ENCODE data around the gene SLC2A5.
A peak's percentile ranks its signal among the peaks of the same experiment; 100 is the strongest.
"Not testable (repeated sequence)": the region's sequence is repeated elsewhere in the genome, so short reads cannot be mapped to it uniquely, and the experiment has no call there.

SLC2A5 gene
- total RNA-seq = 0 to 0.22 (median 0.04) reads per million in 3 experiments

- DNase-seq = no peak
These were observed at the start of gene SLC2A5 for GRCh38 chr1:9069326-9070100. SLC2A5 (minus strand) TSS chr1:9069635; CDS start chr1:9069536, 99 bp downstream.

- DNase-seq = no peak
These were observed 48.8 kb upstream of the SLC2A5 start for GRCh38 chr1:9118186-9118585.

GRCh38 chr1:9115351-9116205 lies 46.1 kb upstream of the SLC2A5 start:
- DNase-seq = no peak

DNA sequence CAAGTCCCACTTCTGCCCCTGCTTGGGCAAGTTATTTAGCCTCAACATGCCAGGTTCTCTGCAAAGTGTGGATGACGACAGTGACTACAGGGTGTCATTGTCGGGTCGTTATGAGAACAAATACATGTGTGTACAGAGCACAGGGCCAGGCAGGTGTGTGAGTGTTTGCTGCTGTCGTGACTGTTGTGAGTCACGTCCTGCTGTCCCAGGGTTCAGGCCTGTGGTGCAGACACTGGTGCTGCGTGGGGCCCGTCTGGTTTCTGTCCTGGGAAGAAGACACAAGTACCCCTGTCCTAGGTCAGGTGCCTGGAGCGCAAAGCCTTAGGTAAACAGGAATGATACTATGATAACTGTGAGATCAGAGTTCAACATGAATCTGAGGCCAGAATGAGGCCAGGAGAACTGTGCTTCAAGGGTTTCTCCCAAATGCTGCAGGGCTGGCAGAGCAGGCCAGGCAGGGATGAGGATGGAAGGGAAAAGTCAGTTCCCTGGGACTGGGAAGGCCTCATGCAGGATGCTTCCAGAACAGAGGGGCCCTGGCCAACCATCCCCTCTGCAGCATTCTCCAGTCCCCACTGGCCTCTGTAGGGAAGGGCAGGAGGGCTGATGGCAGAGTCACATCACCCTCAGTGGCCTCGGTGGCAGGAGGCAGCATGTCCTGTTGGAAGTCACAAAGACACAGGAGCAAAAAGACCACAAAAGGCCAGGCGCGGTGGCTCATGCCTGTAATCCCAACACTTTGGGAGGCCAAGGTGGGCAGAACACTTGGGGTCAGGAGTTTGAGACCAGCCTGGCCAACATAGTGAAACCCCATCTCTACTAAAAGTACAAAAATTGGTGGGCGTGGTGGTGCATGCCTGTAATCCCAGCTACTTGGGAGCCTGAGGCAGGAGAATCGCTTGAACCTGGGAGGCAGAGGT lies 43.8 kb upstream of the SLC2A5 start:
- no peak for DNase-seq

GRCh38 chr1:9111957-9112356 lies 42.5 kb upstream of the SLC2A5 start:
- DNase-seq = no peak

GRCh38 chr1:9111357-9111691 lies 41.9 kb upstream of the SLC2A5 start:
- DNase-seq = no peak

DNA sequence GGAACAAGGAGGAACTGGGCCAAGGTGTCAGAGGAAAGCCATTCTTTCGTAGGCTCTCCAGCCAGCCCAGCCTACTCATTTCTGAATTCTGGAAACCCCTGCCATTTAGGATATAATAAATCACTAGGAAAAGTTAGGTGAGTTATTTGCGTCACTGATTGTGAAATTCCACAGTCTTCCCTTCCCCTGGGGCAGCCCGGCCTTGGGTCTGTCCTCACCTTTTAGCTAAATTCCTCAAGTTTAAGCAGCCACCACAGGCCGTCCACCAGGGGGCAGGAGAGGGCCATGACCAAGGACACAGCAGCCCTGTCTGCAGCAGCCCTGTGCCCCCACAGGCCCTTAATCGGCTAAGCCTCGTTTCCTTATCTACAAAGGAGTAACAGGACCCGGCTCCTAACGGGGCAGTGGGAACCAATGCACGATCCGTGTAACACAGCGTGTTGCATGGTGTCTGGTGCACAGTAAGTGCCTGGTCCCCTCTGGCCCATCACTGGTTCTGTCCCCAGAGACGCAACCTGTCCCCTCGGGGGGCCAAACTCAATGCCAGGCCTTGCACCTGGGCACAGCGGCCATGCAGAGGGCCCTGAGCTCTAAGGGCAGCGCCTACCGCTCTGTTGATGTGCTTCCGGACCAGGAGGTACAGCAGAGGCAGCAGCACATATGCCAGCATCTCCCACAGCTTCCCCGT lies 41.4 kb upstream of the SLC2A5 start:
- DNase-seq = peak; percentile 69

DNA sequence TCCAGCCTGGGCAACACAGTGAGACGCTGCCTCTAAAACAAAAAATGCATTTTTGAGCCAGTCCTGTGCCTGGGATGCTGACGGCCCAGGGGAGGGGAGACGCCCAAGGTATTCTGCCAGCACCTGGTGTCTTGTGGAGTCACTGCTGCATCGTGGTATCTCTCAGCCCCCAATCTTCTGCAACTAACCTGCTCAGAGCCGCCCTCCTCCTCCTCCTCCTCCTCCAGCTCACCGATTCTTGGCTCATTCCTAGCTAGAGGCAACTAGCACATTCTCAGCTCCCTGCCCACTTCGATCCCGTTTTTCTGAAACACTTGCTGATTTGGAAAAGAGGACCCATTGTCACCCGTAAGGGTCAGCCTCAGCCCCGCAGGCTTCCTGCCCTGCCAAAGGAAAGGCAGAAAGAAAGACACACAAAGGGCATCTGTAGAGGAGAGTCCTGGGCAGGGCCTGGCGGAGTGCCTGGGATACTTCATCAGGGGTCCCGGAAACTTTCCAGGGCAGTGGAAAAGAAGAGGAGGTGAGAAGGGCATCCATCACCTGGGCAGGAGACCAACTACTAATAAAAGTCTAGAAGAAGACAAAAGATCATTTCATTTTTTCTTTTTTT lies 38.7 kb upstream of the SLC2A5 start:
- DNase-seq = no peak

GRCh38 chr1:9107136-9107535 lies 37.7 kb upstream of the SLC2A5 start:
- no peak for DNase-seq

GRCh38 chr1:9106286-9106685 lies 36.9 kb upstream of the SLC2A5 start:
- no peak for DNase-seq

GRCh38 chr1:9105336-9105867 lies 36.0 kb upstream of the SLC2A5 start:
- DNase-seq = no peak

DNA sequence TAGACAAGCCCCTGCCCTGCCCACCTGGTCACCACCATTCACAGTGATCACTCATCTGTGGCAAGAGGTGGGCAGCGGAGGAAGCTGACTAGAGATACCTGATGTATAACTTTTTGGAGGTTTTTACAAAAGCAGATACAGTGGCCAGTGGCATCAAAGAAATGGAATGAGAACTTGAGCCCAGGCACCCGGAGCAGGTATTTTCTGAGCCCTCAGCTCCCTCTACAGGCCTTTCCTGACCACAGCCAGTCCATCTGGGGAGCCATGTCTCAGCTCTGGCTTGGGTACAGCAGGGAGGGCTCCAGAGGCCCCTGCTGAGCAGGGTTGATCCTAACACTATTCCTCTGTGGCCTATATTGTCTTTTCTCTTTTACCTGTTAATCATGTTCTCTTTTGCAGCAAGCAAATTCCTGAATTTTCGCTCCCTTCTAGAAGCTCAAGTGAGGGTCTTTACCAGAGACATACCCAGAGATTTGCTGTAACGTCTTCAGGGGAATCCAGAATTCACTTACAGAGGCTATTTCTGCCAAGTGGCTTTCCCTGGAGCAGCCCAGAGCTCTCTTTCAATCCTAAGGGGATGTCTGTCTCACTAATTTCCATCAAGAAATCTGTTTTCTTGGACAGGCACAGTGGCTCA lies 32.2 kb upstream of the SLC2A5 start:
- DNase-seq = no peak

- no peak for DNase-seq
These were observed 31.1 kb upstream of the SLC2A5 start for GRCh38 chr1:9100471-9101043.

- no peak for DNase-seq
These were observed 30.1 kb upstream of the SLC2A5 start for GRCh38 chr1:9099555-9099954.

- DNase-seq = no peak
These were observed 28.7 kb upstream of the SLC2A5 start for GRCh38 chr1:9097947-9098705.

DNA sequence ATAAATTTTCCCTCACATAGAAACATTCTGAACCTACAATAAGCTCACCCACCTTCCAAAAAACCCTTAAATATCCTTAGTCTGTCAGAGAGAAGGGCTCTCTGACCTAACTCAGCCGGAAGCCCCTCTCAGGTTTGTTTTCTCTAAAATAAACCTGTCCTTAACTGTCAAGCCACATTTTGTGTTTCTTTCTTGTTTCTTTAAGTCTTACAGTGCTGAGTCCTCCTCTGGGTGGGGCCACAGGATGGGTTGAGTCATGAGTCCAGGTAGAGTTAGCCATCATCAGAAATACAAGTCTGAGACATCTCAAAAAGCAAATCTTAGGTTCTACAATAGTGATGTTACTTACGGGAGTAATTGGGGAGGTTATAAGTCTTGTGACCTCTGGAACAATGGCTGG lies 26.4 kb upstream of the SLC2A5 start:
- DNase-seq = no peak

DNA sequence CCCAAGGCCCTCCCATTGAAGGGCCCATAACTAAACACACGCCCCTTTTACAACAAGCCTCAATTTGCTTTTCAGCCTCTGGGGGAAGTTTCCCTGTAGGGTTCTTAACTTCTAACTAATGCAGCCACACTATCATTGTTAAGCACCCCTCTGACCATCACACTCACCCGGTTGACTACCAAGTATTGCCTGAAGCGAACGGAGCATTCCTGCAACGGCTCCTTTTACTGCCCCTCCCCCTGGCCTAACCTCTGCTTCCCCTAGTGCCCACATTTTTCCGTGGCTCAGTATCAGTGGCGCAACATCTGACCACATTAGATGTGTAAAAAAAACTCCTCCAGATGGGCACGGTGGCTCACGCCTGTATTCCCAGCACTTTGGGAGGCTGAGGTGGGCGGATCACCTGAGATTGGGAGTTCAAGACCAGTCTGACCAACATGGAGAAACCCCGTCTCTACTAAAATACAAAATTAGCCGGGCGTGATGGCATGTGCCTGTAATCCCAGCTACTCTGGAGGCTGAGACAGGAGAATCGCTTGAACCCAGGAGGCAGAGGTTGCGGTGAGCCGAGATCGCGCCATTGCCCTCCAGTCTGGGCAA lies 24.7 kb upstream of the SLC2A5 start:
- DNase-seq = not testable (repeated sequence)

DNA sequence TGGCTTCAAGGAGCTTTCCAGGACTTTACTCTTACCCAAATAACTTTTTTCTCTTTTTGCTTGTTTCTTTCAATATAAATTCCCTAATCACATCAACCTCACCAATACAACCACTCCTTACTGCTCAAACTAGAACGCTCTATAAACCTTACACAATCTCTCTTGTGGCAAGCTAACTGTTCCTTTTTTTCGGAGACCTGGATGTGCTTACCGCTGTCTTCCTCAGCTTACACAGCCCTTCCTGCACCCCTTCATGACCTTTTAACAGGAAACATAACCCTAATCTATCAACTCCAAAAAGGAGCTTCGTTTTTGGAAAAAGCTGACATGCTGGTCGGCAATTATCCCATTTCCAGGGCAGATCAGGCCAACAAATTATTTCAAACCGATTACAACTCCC lies 24.1 kb upstream of the SLC2A5 start:
- no peak for DNase-seq

- DNase-seq = no peak
These were observed 23.7 kb upstream of the SLC2A5 start for GRCh38 chr1:9093091-9093490.

GRCh38 chr1:9088807-9089206 lies 19.4 kb upstream of the SLC2A5 start:
- no peak for DNase-seq
